Smooth muscle cell (in vitro differentiated cells): ENCODE results near the gene GALNT11. TPM values are rescaled to one million over a fixed set of nuclear protein-coding genes. Genes with fewer than 3 reads are reported as not detected.

Experiments used
- DNase-seq: peaks from one replicate; lab custom pipeline; 2025; ENCODE audit not compliant: unreplicated experiment; lab: John Stamatoyannopoulos, UW
- H2AFZ ChIP-seq: fragments of 200-600 bp; sonication (generic); 2 replicates; pipeline ENCODE4 v1.6.0; 2016; ENCODE audit warnings: antibody characterized with exemption, low read depth, mild to moderate bottlenecking
- H3F3A ChIP-seq: fragments of 200-600 bp; sonication (generic); 2 replicates; pipeline ENCODE4 v1.6.0; 2017; ENCODE audit warnings: antibody characterized with exemption, low read depth
- H3K27ac ChIP-seq: fragments of 200-600 bp; sonication (generic); 2 replicates; pipeline ENCODE4 v1.5.1; 2016; ENCODE audit warnings: low read depth, mild to moderate bottlenecking
- H3K27me3 ChIP-seq: fragments of 200-600 bp; sonication (generic); 2 replicates; pipeline ENCODE4 v1.6.1; 2016; ENCODE audit warnings: low read depth, mild to moderate bottlenecking
- H3K36me3 ChIP-seq: fragments of 200-600 bp; sonication (generic); 2 replicates; pipeline ENCODE4 v1.5.1; 2016; ENCODE audit warnings: low read depth
- H3K4me1 ChIP-seq: fragments of 200-600 bp; sonication (generic); 2 replicates; pipeline ENCODE4 v1.5.1; 2016; ENCODE audit warnings: low read depth
- H3K4me2 ChIP-seq: fragments of 200-600 bp; sonication (generic); 2 replicates; pipeline ENCODE4 v1.6.0; 2016; ENCODE audit warnings: mild to moderate bottlenecking
- H3K4me3 ChIP-seq: fragments of 200-600 bp; sonication (generic); 2 replicates; pipeline ENCODE4 v1.5.1; 2016; ENCODE audit warnings: mild to moderate bottlenecking
- H3K79me2 ChIP-seq: fragments of 200-600 bp; sonication (generic); 2 replicates; pipeline ENCODE4 v1.6.0; 2016; ENCODE audit warnings: low read depth, mild to moderate bottlenecking
- H3K9ac ChIP-seq: fragments of 200-600 bp; sonication (generic); 2 replicates; pipeline ENCODE4 v1.6.0; 2016; ENCODE audit warnings: low read depth
- H3K9me3 ChIP-seq: fragments of 200-600 bp; sonication (generic); replicated peaks from 2 replicates; pipeline ENCODE4 v1.5.1; 2016; ENCODE audit warnings: low read depth
- H4K20me1 ChIP-seq: fragments of 200-600 bp; sonication (generic); 2 replicates; pipeline ENCODE4 v1.6.0; 2016; ENCODE audit warnings: low read depth
- CTCF ChIP-seq: fragments of 200-600 bp; sonication (generic); IDR thresholded peaks from 2 replicates; pipeline ENCODE4 v1.5.1; 2017; ENCODE audit warnings: borderline replicate concordance, mild to moderate bottlenecking, antibody characterized with exemption; ENCODE audit not compliant: insufficient read depth, poor library complexity, severe bottlenecking
- WGBS: methylation state at CpG from one replicate; pipeline ENCODE4 v1.1.7; 2016; ENCODE audit warnings: low lambda C conversion rate; 5-methylcytosine and 5-hydroxymethylcytosine counted together
- polyA plus RNA-seq: library from polyadenylated mRNA; unstranded; fragments of >200 nt; fragmentation: Nextera tagmentation; extraction: Ambion mirVana; gene quantifications from 2 replicates; pipeline ENCODE4 v1.2.1, GENCODE V29; 2016
- total RNA-seq: library from RNA; depleted of rRNA; stranded (reverse); fragments of >200 nt; gene quantifications from 2 replicates; pipeline ENCODE4 v1.2.3, GENCODE V29; 2014

Gene GALNT11
- total and polyA plus RNA-seq, 2 experiments from 2014 or later, result 40.8 to 73.6 TPM

GRCh38 chr7:152145853-152146466 lies 120.5 kb downstream of the GALNT11 start:
- no peak for DNase-seq
- TF ChIP-seq CTCF, result peak; percentile 51
- Histone ChIP-seq H3F3A (no peaks in the 10 kb centered on the region), H3K27me3 (no peaks in the 10 kb centered on the region), H3K79me2 (no peaks in the 10 kb centered on the region), H2AFZ (no peak overlapping the region), H3K4me2 (no peak overlapping the region), H3K36me3 (peaks cover 25% of the 10 kb centered on the region), H3K4me3 (no peak overlapping the region), H3K9me3 (no peaks in the 10 kb centered on the region), H3K9ac (no peak overlapping the region), H3K4me1 (no peaks in the 10 kb centered on the region), H4K20me1 (peaks cover 17% of the 10 kb centered on the region), H3K27ac (no peak overlapping the region)
- 86% methylated on average over 4 of the region's 4 CpGs for WGBS

- H3K79me2 ChIP-seq, result no peaks in the 10 kb centered on the region
- no peak overlapping the region for H3K4me3 ChIP-seq
- H3K4me1 ChIP-seq, result no peaks in the 10 kb centered on the region
- no peak overlapping the region for H3K9ac ChIP-seq
- H2AFZ ChIP-seq, result no peak overlapping the region
- peaks cover 30% of the 10 kb centered on the region for H3K36me3 ChIP-seq
- no peak overlapping the region for H3K4me2 ChIP-seq
- H3K27me3 ChIP-seq, result no peaks in the 10 kb centered on the region
- TF ChIP-seq CTCF, result no peak
- no peak for DNase-seq
- WGBS, result 96% methylated on average over 5 of the region's 5 CpGs
- no peaks in the 10 kb centered on the region for H3F3A ChIP-seq
- no peak overlapping the region for H3K27ac ChIP-seq
- peaks cover 17% of the 10 kb centered on the region for H4K20me1 ChIP-seq
- H3K9me3 ChIP-seq, result no peaks in the 10 kb centered on the region
Measured at GRCh38 chr7:152148706-152149105, 123.2 kb downstream of the GALNT11 start.

- H3K4me1 ChIP-seq, result no peaks in the 10 kb centered on the region
- no peaks in the 10 kb centered on the region for H3F3A ChIP-seq
- no peak overlapping the region for H3K27ac ChIP-seq
- H3K9ac ChIP-seq, result no peak overlapping the region
- no peaks in the 10 kb centered on the region for H3K9me3 ChIP-seq
- 85% methylated on average over 6 of the region's 6 CpGs for WGBS
- no peaks in the 10 kb centered on the region for H3K79me2 ChIP-seq
- no peak for DNase-seq
- TF ChIP-seq CTCF, result no peak
- no peak overlapping the region for H3K4me3 ChIP-seq
- H2AFZ ChIP-seq, result no peak overlapping the region
- H3K27me3 ChIP-seq, result no peaks in the 10 kb centered on the region
- no peak overlapping the region for H3K4me2 ChIP-seq
- H4K20me1 ChIP-seq, result peaks cover 17% of the 10 kb centered on the region
- peaks cover 34% of the 10 kb centered on the region for H3K36me3 ChIP-seq
Measured at GRCh38 chr7:152149363-152149762, 123.9 kb downstream of the GALNT11 start.

- Histone ChIP-seq H2AFZ (no peak overlapping the region), H3K4me2 (no peak overlapping the region), H3K79me2 (no peaks in the 10 kb centered on the region), H3K9ac (no peak overlapping the region), H3K36me3 (peaks cover 39% of the 10 kb centered on the region), H3K4me1 (no peaks in the 10 kb centered on the region), H3K27ac (no peak overlapping the region), H4K20me1 (peaks cover under 1% of the 10 kb centered on the region), H3K4me3 (no peak overlapping the region), H3K27me3 (no peaks in the 10 kb centered on the region), H3K9me3 (no peaks in the 10 kb centered on the region), H3F3A (no peaks in the 10 kb centered on the region)
- DNase-seq, result no peak
- TF ChIP-seq CTCF, result no peak
- WGBS, result 98% methylated on average over 5 of the region's 5 CpGs
Measured at GRCh38 chr7:152152267-152152666, 126.8 kb downstream of the GALNT11 start.
